Heart left ventricle (tissue), 16 donors: ENCODE results near the gene KMT2A. TPM values are rescaled to one million over a fixed set of nuclear protein-coding genes. Genes with fewer than 3 reads are reported as not detected.

Experiments
- ATAC-seq, 4 donors: fragments of 200-7000 bp; cut with Tn5 transposase; one replicate each; pipeline ENCODE4 v1.9.1; 2020 to 2022; ENCODE audit warnings: moderate library complexity in 4 of 4, mild to moderate bottlenecking in 3 of 4, moderate number of reproducible peaks in 1 of 4
- DNase-seq, 5 donors: peaks; one replicate each; pipeline ENCODE4 v3.0.0-alpha.2; 2020
- H3K27ac ChIP-seq, 12 donors: fragments of 200-600 bp; sonication (generic) in 4 of 12; one replicate each; pipeline versions ENCODE4 v1.5.0 to v1.8.0; 2016 to 2022; ENCODE audit warnings: mild to moderate bottlenecking in 2 of 12
- H3K27me3 ChIP-seq, 9 donors: fragments of 200-600 bp; sonication (generic) in 2 of 9; one replicate each; pipeline versions ENCODE4 v1.5.1 to v1.8.0; 2016 to 2022; ENCODE audit warnings: mild to moderate bottlenecking in 3 of 9
- H3K36me3 ChIP-seq, 9 donors: fragments of 200-600 bp; sonication (generic) in 2 of 9; one replicate each; pipeline versions ENCODE4 v1.5.0 to v1.8.0; 2018 to 2022; ENCODE audit warnings: mild to moderate bottlenecking in 2 of 9
- H3K4me1 ChIP-seq, 12 donors: fragments of 200-600 bp; sonication (generic) in 4 of 12; one replicate each; pipeline versions ENCODE4 v1.5.0 to v1.8.0; 2016 to 2022; ENCODE audit warnings: mild to moderate bottlenecking in 3 of 12
- H3K4me3 ChIP-seq, 12 donors: fragments of 200-600 bp; sonication (generic) in 4 of 12; one replicate each; pipeline versions ENCODE4 v1.5.0 to v1.8.0; 2017 to 2022; ENCODE audit warnings: mild to moderate bottlenecking in 9 of 12, moderate library complexity in 4 of 12
- H3K9me3 ChIP-seq, 12 donors: fragments of 200-600 bp; sonication (generic) in 4 of 12; one replicate each; pipeline versions ENCODE4 v1.5.0 to v1.8.0; 2016 to 2022; ENCODE audit warnings: mild to moderate bottlenecking in 1 of 12
- POLR2A ChIP-seq, 2 donors: fragments of 450-650 bp; IDR thresholded peaks; one replicate each; pipeline ENCODE4 v1.6.1; 2017; ENCODE audit warnings: antibody characterized with exemption in 2 of 2, mild to moderate bottlenecking in 2 of 2, moderate library complexity in 2 of 2
- WGBS, 4 donors: extraction: QIAGEN DNeasy Blood & Tissue Kit in 2 of 4; methylation state at CpG; one replicate each; pipeline versions ENCODE4 v1.1.5 to v1.1.7; 2013 to 2018; 5-methylcytosine and 5-hydroxymethylcytosine counted together
- intact Hi-C, 10 donors: fragments of 100-400 bp; cut with DNase I; formaldehyde crosslinking; loops; one replicate each; pipeline versions ENCODE4 v1.11.1 to v1.14.2; 2022
- polyA plus RNA-seq, 2 donors: library from polyadenylated mRNA; stranded (reverse); fragments of 200-250 nt; gene quantifications; one replicate each; pipeline ENCODE4 v1.2.3, GENCODE V29; 2013
- total RNA-seq, 9 donors: library from RNA; depleted of rRNA in 2 of 9; stranded (reverse); fragments of >200 nt in 2 of 9; fragmentation: NEBNext Ultra II Directional in 3 of 9; extraction: Animal tissue kit (Norgen Biotek cat#: 25700) in 3 of 9; gene quantifications; one replicate each; pipeline versions ENCODE4 v1.1.0 to v1.2.4, GENCODE V29; 2016 to 2023
- TF ChIP-seq, protein P1 (sequence below), 12 donors: fragments of 200-600 bp; sonication (generic) in 4 of 12; IDR thresholded peaks; one replicate each; pipeline versions ENCODE4 v1.5.0 to v1.8.0; 2018 to 2022; ENCODE audit warnings: antibody characterized with exemption in 12 of 12, mild to moderate bottlenecking in 5 of 12
- donor health status: ischemic (EF 13 %, LVEDD 7.1; RV severe dilation, severe dysfunction).
- donor health status: healthy with polysubstance abuse.
- donor health status: DM: no; HTN: yes; CAD: no.
- donor health status: DM: no; HTN: no; CAD: no.
- donor health status: ischemic (EF 25% LVEDD 6.9; RV normal size, moderate dysfunction).
- donor health status: ischemic (EF 25% LVEDD 5.7; RV mildly dilated, moderate dysfunction).
- donor health status: healthy.
- donor health status: DM: yes; HTN: yes; CAD: no.
- donor health status: ischemic (EF 35%, LVEDD 5.7; RV mildly dilated, moderate dysfunction).
- donor health status: nonischemic (EF 11% LVEDD 7.7; RV severe dilation, severe dysfunction).
- donor health status: DM: yes; HTN: yes; CAD: no.
- donor health status: PGD.
- donor health status: ischemic (EF 29% LVEDD 5.4; RV normal size, mild dysfunction).
- donor health status: nonischemic (EF 23%, LVEDD 6.1; RV moderate dilation, normal function).

The KMT2A gene
- total and polyA plus RNA-seq, 11 donors = 9.9 to 117 (median 27.7) TPM

DNA sequence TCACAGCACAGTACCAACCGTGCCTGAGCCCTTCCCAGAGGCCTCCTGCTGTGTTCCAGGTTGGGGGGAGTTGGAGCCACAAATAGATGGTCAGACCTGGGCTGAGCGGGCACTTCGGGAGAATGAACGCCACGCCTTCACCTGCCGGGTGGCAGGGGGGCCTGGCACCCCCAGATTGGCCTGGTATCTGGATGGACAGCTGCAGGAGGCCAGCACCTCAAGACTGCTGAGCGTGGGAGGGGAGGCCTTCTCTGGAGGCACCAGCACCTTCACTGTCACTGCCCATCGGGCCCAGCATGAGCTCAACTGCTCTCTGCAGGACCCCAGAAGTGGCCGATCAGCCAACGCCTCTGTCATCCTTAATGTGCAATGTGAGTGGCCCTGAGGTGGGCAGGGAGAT is 95.8 kb downstream of the KMT2A start:
- Histone ChIP-seq H3K27me3 (peaks cover 0 to 5% (median 0%) of the 10 kb centered on the region in 9 donors), H3K9me3 (no peaks in the 10 kb centered on the region), H3K4me1 (peaks cover 0 to 32% (median 12%) of the 10 kb centered on the region in 12 donors), H3K36me3 (no peaks in the 10 kb centered on the region), H3K27ac (no peak overlapping the region), H3K4me3 (peak overlapping the region in 3 of 12 donors; percentile 68 to 83 (median 82))
- 82 to 88% (median 85%) methylated on average over 8 to 10 of the region's 10 CpGs for WGBS, 4 donors
- DNase-seq (no peak), ATAC-seq (no peak)
- intact Hi-C loops = no loop called here
- TF ChIP-seq, protein P1, sequence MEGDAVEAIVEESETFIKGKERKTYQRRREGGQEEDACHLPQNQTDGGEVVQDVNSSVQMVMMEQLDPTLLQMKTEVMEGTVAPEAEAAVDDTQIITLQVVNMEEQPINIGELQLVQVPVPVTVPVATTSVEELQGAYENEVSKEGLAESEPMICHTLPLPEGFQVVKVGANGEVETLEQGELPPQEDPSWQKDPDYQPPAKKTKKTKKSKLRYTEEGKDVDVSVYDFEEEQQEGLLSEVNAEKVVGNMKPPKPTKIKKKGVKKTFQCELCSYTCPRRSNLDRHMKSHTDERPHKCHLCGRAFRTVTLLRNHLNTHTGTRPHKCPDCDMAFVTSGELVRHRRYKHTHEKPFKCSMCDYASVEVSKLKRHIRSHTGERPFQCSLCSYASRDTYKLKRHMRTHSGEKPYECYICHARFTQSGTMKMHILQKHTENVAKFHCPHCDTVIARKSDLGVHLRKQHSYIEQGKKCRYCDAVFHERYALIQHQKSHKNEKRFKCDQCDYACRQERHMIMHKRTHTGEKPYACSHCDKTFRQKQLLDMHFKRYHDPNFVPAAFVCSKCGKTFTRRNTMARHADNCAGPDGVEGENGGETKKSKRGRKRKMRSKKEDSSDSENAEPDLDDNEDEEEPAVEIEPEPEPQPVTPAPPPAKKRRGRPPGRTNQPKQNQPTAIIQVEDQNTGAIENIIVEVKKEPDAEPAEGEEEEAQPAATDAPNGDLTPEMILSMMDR (IDR thresholded peaks at IDR 0.05) = no peak
- no peak for TF ChIP-seq POLR2A (IDR thresholded peaks at IDR 0.05)

DNA sequence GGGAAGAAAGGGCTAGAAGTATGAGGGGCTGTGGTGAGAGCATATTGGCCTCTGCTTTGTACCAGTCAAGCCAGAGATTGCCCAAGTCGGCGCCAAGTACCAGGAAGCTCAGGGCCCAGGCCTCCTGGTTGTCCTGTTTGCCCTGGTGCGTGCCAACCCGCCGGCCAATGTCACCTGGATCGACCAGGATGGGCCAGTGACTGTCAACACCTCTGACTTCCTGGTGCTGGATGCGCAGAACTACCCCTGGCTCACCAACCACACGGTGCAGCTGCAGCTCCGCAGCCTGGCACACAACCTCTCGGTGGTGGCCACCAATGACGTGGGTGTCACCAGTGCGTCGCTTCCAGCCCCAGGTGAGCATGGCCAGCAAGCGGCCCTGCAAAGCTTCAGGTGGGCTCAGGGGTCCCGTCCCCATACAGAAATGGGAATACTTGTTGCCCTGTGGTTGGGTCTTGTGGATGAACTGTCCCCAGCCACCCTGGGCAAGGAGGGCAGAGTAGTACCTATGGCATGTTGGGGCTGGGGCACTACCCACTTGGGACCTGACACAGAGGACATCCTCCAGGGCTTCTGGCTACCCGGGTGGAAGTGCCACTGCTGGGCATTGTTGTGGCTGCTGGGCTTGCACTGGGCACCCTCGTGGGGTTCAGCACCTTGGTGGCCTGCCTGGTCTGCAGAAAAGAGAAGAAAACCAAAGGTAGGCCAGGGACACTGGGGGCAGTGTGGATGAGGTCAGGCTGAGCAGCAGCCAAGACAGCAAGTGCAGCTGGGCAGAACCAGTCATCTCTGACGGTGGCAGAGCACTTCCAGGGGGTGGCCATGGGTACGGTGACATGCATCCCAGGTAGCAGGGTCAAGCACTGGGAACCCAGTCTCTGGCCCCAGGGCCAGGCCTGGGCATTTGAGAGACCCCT is 96.8 kb downstream of the KMT2A start:
- ATAC-seq = no peak
- peaks cover 0 to 32% (median 12%) of the 10 kb centered on the region in 12 donors for H3K4me1 ChIP-seq
- no peak for DNase-seq
- no peak overlapping the region for H3K27ac ChIP-seq
- no peaks in the 10 kb centered on the region for H3K36me3 ChIP-seq
- H3K4me3 ChIP-seq = no peak overlapping the region
- TF ChIP-seq, protein P1 (IDR thresholded peaks at IDR 0.05) = no peak
- no peak for TF ChIP-seq POLR2A (IDR thresholded peaks at IDR 0.05)
- intact Hi-C loops = no loop called here
- peaks cover 0 to 5% (median 0%) of the 10 kb centered on the region in 9 donors for H3K27me3 ChIP-seq
- WGBS, 4 donors = 88 to 94% (median 91%) methylated on average over 11 to 19 of the region's 19 CpGs
- H3K9me3 ChIP-seq = no peaks in the 10 kb centered on the region

GRCh38 chr11:118533769-118534729 is 97.8 kb downstream of the KMT2A start:
- intact Hi-C loops = no loop called here
- Histone ChIP-seq H3K36me3 (no peaks in the 10 kb centered on the region), H3K4me3 (no peak overlapping the region), H3K27ac (no peak overlapping the region), H3K27me3 (peaks cover 0 to 5% (median 0%) of the 10 kb centered on the region in 9 donors), H3K4me1 (peaks cover 0 to 29% (median 12%) of the 10 kb centered on the region in 12 donors), H3K9me3 (no peaks in the 10 kb centered on the region)
- DNase-seq (no peak), ATAC-seq (no peak)
- WGBS, 4 donors = 60 to 78% (median 74%) methylated on average over 18 to 27 of the region's 27 CpGs
- no peak for TF ChIP-seq POLR2A (IDR thresholded peaks at IDR 0.05)
- TF ChIP-seq, protein P1 (IDR thresholded peaks at IDR 0.05) = no peak
